Endothelial cell of umbilical vein (primary cell): ENCODE results near the gene ELAVL1. TPM values are rescaled to one million over a fixed set of nuclear protein-coding genes. Genes with fewer than 3 reads are reported as not detected.

Experiments used
- BruUV-seq: library from RNA; stranded (reverse); fragments of 400-500 nt; replicated peaks from 2 replicates; lab custom pipeline; 2021; lab: Mats Ljungman, UMichigan
- CTCF ChIA-PET: fragments of 300-600, 350-600 bp; sonication (Branson Sonifier 250); formaldehyde crosslinking; loops from one replicate; lab custom pipeline; 2021; ENCODE audit warnings: antibody characterized with exemption, inconsistent platforms; lab: Charles Lee
- POLR2A ChIA-PET: fragments of 300-600, 350-600 bp; sonication (Branson Sonifier 250); formaldehyde crosslinking; loops from one replicate; lab custom pipeline; 2021; ENCODE audit warnings: antibody characterized with exemption, inconsistent platforms; lab: Charles Lee
- DNase-seq: peaks from one replicate; pipeline ENCODE4 v3.0.0-alpha.2; 2011; ENCODE audit warnings: low read depth, low spot score
- FAIRE-seq: peaks from 2 replicates; lab custom pipeline; 2011; peaks lifted over from hg19 to GRCh38; lab: Jason Lieb, UNC
- H2AFZ ChIP-seq: 2 replicates; pipeline ENCODE4 v1.6.0; 2012; ENCODE audit warnings: low read depth, low read length, control low read depth, inconsistent platforms
- H3K27ac ChIP-seq: 2 replicates; pipeline ENCODE4 v1.5.1; 2011; ENCODE audit warnings: low read depth, mild to moderate bottlenecking, control low read depth, low read length, moderate library complexity; ENCODE audit not compliant: insufficient read depth
- H3K27me3 ChIP-seq, 2 experiments: 2 replicates each; pipeline versions ENCODE4 v1.6.0 to v1.6.1; 2011; ENCODE audit warnings: low read length in 2 of 2, mixed read lengths in 1 of 2; ENCODE audit not compliant: control insufficient read depth in 2 of 2, insufficient read depth in 2 of 2
- H3K36me3 ChIP-seq, 2 experiments: 2 replicates in 1 of 2; 3 replicates in 1 of 2; pipeline ENCODE4 v1.5.1; 2011; ENCODE audit warnings: low read length in 2 of 2, mild to moderate bottlenecking in 1 of 2, moderate library complexity in 1 of 2; ENCODE audit not compliant: control insufficient read depth in 2 of 2, insufficient read depth in 2 of 2; ENCODE audit errors: extremely low read depth in 1 of 2
- H3K4me1 ChIP-seq: 3 replicates; pipeline ENCODE4 v1.5.1; 2011; ENCODE audit warnings: mild to moderate bottlenecking, low read length; ENCODE audit not compliant: control insufficient read depth, insufficient read depth; ENCODE audit errors: extremely low read depth
- H3K4me2 ChIP-seq: 2 replicates; pipeline ENCODE4 v1.6.1; 2011; ENCODE audit warnings: low read length, control low read depth, mixed read lengths; ENCODE audit not compliant: insufficient read depth
- H3K4me3 ChIP-seq, 3 experiments: fragments of 200-600 bp in 1 of 3; sonication (generic), shearing (Covaris generic) in 1 of 3; replicated peaks in 1 of 3; 2 replicates each; pipeline ENCODE4 v1.5.1; 2011 to 2016; ENCODE audit warnings: control low read depth in 3 of 3, low read length in 3 of 3, mild to moderate bottlenecking in 2 of 3, inconsistent platforms in 1 of 3, low read depth in 1 of 3, moderate library complexity in 1 of 3; ENCODE audit not compliant: insufficient read depth in 1 of 3
- H3K79me2 ChIP-seq: 2 replicates; pipeline ENCODE4 v1.6.0; 2012; ENCODE audit warnings: low read length, inconsistent platforms; ENCODE audit not compliant: control insufficient read depth, insufficient read depth
- H3K9ac ChIP-seq: replicated peaks from 2 replicates; pipeline ENCODE3; 2011; ENCODE audit warnings: low read length, control low read depth; ENCODE audit not compliant: insufficient read depth; ENCODE audit errors: extremely low read depth
- H3K9me1 ChIP-seq: replicated peaks from 3 replicates; pipeline ENCODE4 v1.6.0; 2011; ENCODE audit warnings: mild to moderate bottlenecking, low read length; ENCODE audit not compliant: control insufficient read depth, insufficient read depth; ENCODE audit errors: extremely low read depth
- H3K9me3 ChIP-seq: replicated peaks from 2 replicates; pipeline ENCODE4 v1.5.1; 2012; ENCODE audit warnings: low read length, inconsistent platforms; ENCODE audit not compliant: control insufficient read depth, insufficient read depth
- H4K20me1 ChIP-seq: replicated peaks from 2 replicates; pipeline ENCODE3; 2011; ENCODE audit warnings: mild to moderate bottlenecking, low read length; ENCODE audit not compliant: control insufficient read depth, insufficient read depth; ENCODE audit errors: extremely low read depth
- CTCF ChIP-seq, 2 donors: IDR thresholded peaks; 1 replicate in 1 of 2; 2 replicates in 1 of 2; pipeline ENCODE4 v1.5.1; 2011; ENCODE audit warnings: low read length in 2 of 2, mild to moderate bottlenecking in 2 of 2, moderate library complexity in 2 of 2, control low read depth in 1 of 2, inconsistent platforms in 1 of 2, low read depth in 1 of 2; ENCODE audit not compliant: insufficient read depth in 1 of 2; ENCODE audit errors: extremely low read depth in 1 of 2
- EZH2 ChIP-seq: IDR thresholded peaks from 2 replicates; pipeline ENCODE4 v1.6.1; 2012; ENCODE audit warnings: borderline replicate concordance, low read depth, mild to moderate bottlenecking, moderate library complexity, low read length, inconsistent platforms; ENCODE audit not compliant: severe bottlenecking
- FOS ChIP-seq: IDR thresholded peaks from 2 replicates; pipeline ENCODE4 v1.6.1; 2011; ENCODE audit warnings: mild to moderate bottlenecking, low read length, moderate library complexity, borderline replicate concordance; ENCODE audit not compliant: insufficient read depth
- GATA2 ChIP-seq: IDR thresholded peaks from 2 replicates; pipeline ENCODE4 v1.7.0; 2011; ENCODE audit warnings: low read depth, mild to moderate bottlenecking, moderate library complexity, mixed read lengths, low read length; ENCODE audit not compliant: insufficient read length, insufficient read depth
- JUN ChIP-seq: IDR thresholded peaks from 2 replicates; pipeline ENCODE4 v1.6.1; 2011; ENCODE audit warnings: borderline replicate concordance, low read depth; ENCODE audit not compliant: insufficient read length, insufficient read depth
- MYC ChIP-seq: IDR thresholded peaks from one replicate; pipeline ENCODE4 v1.6.1; 2011; ENCODE audit warnings: mild to moderate bottlenecking, low read depth, low read length
- POLR2A ChIP-seq: IDR thresholded peaks from 2 replicates; pipeline ENCODE4 v1.6.1; 2012; ENCODE audit warnings: low read depth, mild to moderate bottlenecking, control low read depth, low read length
- POLR2AphosphoS5 ChIP-seq: IDR thresholded peaks from 2 replicates; pipeline ENCODE4 v1.6.1; 2012; ENCODE audit warnings: low read depth, mild to moderate bottlenecking, control low read depth, low read length, moderate library complexity; ENCODE audit not compliant: insufficient read depth
- dilution Hi-C: fragments of 300-500 bp; cut with MboI; formaldehyde crosslinking; loops from one replicate; pipeline ENCODE4 v1.15.0; 2019; ENCODE audit warnings: low sequenced_read_pairs; ENCODE audit not compliant: extremely low pct_ligation_motif_present
- intact Hi-C: fragments of 100-400 bp; cut with micrococcal nuclease; formaldehyde crosslinking; loops from one replicate; pipeline ENCODE4 v1.10.0; 2022
- polyA plus RNA-seq, 4 experiments: library from polyadenylated mRNA; depleted of rRNA in 3 of 4; stranded (reverse) in 3 of 4; unstranded in 1 of 4; fragments of >200 nt; gene quantifications; 2 replicates each; pipeline versions ENCODE4 v1.2.1 to v1.2.3, GENCODE V29; 2011 to 2012; ENCODE audit warnings: missing spikeins in 1 of 4
- total RNA-seq: library from RNA; stranded (reverse); gene quantifications from 2 replicates; pipeline ENCODE4 v1.2.3, GENCODE V29; 2021
- TF ChIP-seq, protein P1 (sequence below): IDR thresholded peaks from 2 replicates; pipeline ENCODE4 v1.6.1; 2011; ENCODE audit not compliant: insufficient read depth, insufficient read length

The ELAVL1 gene
- total and polyA plus RNA-seq, 2 donors (not counting 3 experiments of a cell fraction or from before 2014, with no cell fraction given) = 46.8 to 134 TPM

DNA sequence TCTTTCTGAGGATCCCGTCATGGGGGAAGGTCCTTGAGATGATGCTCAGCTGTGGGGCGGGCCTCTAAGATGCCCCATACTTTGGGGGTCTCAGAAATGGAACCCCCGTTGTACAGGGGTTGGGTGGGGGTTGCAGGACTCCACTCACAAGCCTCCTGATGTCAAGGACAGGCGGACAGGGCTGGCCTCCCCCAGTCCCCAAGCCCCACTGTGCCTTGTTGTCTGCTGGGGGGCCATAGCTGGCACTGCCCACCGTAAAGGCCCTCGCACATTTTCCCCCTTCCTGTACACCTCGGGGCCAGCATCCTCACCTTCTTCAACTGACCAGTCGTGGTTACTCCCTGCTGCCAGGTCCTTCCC is 82.6 kb downstream of the ELAVL1 start:
- no TSS peak for BruUV-seq
- H3K4me3 ChIP-seq = no peak overlapping the region
- no peak overlapping the region for H3K9ac ChIP-seq
- H3K4me2 ChIP-seq = no peak overlapping the region
- no peak overlapping the region for H2AFZ ChIP-seq
- intact Hi-C loops (loop anchor here (5.0 kb wide), 1 partner anchor 241 kb away; the partner anchor contains the start of gene TRAPPC5), dilution Hi-C loops (no loop called here)
- H3K9me3 ChIP-seq = no peaks in the 10 kb centered on the region
- no peaks in the 10 kb centered on the region for H3K79me2 ChIP-seq
- H3K27me3 ChIP-seq = peaks cover 4 to 9% of the 10 kb centered on the region in 2 experiments
- TF ChIP-seq CTCF (IDR thresholded peaks at IDR 0.05; ENCODE audit: extremely low read depth in 1 of 2, insufficient read depth in 1 of 2, low read depth in 1 of 2, low read length in 2 of 2) (no peak), JUN (no peak), POLR2A (no peak), POLR2AphosphoS5 (no peak), FOS (no peak), EZH2 (no peak), MYC (no peak), GATA2 (no peak)
- TF ChIP-seq, protein P1, sequence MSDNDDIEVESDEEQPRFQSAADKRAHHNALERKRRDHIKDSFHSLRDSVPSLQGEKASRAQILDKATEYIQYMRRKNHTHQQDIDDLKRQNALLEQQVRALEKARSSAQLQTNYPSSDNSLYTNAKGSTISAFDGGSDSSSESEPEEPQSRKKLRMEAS = no peak
- ChIA-PET CTCF (interaction anchor here (5.1 kb wide), 1 partner anchor 21 kb away, joined by 34 read pairs; the partner anchor contains the start of gene TIMM44), POLR2A (no interaction called here)
- H3K9me1 ChIP-seq = no peaks in the 10 kb centered on the region
- no peaks in the 10 kb centered on the region for H4K20me1 ChIP-seq
- peaks cover 20% of the 10 kb centered on the region for H3K4me1 ChIP-seq
- FAIRE-seq (no peak), DNase-seq (no peak)
- no peak overlapping the region for H3K27ac ChIP-seq
- H3K36me3 ChIP-seq = peaks cover 0 to 5% of the 10 kb centered on the region in 2 experiments
